ENCODE data around the gene TBX10.
A peak's percentile ranks its signal among the peaks of the same experiment; 100 is the strongest.
"Not testable (repeated sequence)": the region's sequence is repeated elsewhere in the genome, so short reads cannot be mapped to it uniquely, and the experiment has no call there.

Gene TBX10

DNA sequence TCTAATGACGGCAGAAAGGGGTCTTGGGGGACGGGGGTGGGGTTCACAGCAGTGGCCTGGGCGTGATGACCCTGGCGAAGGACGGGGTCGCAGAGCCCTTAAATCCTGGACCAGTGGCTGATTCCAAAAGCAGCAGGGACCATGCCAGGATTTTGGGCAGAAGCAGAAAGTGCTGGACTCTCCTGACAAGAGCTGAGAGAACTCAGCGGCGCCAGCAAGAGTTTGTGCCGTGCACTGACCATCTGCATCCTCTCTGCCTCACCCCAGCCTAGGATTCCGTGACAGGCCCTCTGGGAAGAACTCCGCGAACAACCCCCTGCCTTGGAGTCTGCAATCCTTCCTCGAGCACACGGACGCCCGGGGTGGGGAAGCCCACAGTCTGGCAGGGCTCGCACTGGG is 33.5 kb downstream of the TBX10 start:
- no peaks in the 10 kb centered on the region for H3K9me3 ChIP-seq
- no peak for DNase-seq
- peaks cover 25% of the 10 kb centered on the region for H3K36me3 ChIP-seq
- no peaks in the 10 kb centered on the region; the same call in 1 of the 2 replicates for H3K4me1 ChIP-seq
- TF ChIP-seq, protein P1, sequence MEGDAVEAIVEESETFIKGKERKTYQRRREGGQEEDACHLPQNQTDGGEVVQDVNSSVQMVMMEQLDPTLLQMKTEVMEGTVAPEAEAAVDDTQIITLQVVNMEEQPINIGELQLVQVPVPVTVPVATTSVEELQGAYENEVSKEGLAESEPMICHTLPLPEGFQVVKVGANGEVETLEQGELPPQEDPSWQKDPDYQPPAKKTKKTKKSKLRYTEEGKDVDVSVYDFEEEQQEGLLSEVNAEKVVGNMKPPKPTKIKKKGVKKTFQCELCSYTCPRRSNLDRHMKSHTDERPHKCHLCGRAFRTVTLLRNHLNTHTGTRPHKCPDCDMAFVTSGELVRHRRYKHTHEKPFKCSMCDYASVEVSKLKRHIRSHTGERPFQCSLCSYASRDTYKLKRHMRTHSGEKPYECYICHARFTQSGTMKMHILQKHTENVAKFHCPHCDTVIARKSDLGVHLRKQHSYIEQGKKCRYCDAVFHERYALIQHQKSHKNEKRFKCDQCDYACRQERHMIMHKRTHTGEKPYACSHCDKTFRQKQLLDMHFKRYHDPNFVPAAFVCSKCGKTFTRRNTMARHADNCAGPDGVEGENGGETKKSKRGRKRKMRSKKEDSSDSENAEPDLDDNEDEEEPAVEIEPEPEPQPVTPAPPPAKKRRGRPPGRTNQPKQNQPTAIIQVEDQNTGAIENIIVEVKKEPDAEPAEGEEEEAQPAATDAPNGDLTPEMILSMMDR (IDR thresholded peaks at IDR 0.05; ENCODE audit: low read depth, low read length), result no peak
- peak overlapping the region; percentile 94 for H3K4me3 ChIP-seq (ENCODE audit: low read depth, low read length)
- H3K27me3 ChIP-seq, result no peaks in the 10 kb centered on the region

DNA sequence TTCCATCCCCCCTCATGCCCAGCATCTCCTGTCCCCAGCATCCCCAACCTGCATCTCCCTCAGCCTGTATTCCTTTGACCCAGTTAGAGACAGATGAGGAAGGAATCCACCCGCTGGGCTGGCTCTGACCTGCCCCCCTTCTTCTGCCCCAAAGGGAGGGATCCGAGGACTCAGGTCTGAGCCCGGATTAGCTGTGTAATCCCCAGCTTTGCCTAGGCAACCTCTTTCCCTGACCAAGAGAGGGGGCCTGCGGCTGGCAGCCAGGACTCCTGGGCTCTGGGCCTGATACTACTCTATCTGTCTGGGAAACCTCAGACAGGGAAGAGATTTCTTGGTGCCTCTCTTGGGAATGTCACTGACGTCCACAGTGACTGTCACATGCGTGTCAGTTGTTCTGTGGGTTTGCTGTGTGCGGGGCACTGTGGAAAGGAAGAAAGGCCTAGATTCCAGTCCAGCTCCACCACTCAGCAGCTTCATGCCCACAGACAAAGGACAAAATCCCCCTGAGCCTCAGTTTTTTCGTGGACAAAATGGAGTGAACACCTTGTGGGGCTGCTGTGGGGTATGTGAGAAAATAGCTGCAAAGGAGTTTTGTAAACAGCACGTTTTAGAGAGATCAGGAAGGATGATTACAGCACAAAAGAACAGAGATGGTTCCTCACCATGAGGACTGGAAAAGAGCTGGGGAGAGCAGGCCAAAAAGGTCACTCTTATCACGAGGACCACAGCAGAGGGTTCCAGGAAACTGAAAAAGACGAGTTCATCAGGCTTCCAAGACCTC is 34.1 kb downstream of the TBX10 start:
- DNase-seq, result no peak
- Histone ChIP-seq H3K4me1 (no peaks in the 10 kb centered on the region; the same call in 1 of the 2 replicates), H3K27me3 (peaks cover 3% of the 10 kb centered on the region; the same call in 1 of the 2 replicates), H3K36me3 (peaks cover 19% of the 10 kb centered on the region), H3K9me3 (no peaks in the 10 kb centered on the region), H3K4me3 (ENCODE audit: low read depth, low read length) (no peak overlapping the region)
- TF ChIP-seq, protein P1 (IDR thresholded peaks at IDR 0.05; ENCODE audit: low read depth, low read length), result no peak

DNA sequence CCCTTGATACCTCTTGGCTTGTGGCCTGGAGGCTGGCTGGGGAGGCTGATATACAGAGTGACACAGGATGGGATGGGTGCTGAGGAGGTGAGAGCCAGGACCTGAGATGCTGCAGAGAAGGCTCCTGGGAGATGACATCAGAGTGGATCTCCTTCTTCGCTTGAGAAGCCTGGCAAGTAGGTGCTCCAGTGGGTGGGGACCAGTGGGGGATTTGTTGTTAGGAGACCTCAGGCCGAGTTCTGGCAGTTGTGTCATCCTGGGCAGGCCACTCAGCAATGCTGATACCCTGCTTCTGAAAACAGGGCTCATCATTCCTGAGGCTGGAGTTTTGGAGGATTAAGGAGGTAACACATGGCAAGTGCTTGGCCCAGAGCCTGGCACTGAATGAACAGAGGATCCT is 34.7 kb downstream of the TBX10 start:
- TF ChIP-seq, protein P1 (IDR thresholded peaks at IDR 0.05; ENCODE audit: low read depth, low read length), result no peak
- Histone ChIP-seq H3K4me1 (no peaks in the 10 kb centered on the region; the same call in 1 of the 2 replicates), H3K9me3 (no peaks in the 10 kb centered on the region), H3K4me3 (ENCODE audit: low read depth, low read length) (no peak overlapping the region), H3K27me3 (peaks cover 7% of the 10 kb centered on the region; the same call in 1 of the 2 replicates), H3K36me3 (peaks cover 15% of the 10 kb centered on the region)
- DNase-seq, result no peak

DNA sequence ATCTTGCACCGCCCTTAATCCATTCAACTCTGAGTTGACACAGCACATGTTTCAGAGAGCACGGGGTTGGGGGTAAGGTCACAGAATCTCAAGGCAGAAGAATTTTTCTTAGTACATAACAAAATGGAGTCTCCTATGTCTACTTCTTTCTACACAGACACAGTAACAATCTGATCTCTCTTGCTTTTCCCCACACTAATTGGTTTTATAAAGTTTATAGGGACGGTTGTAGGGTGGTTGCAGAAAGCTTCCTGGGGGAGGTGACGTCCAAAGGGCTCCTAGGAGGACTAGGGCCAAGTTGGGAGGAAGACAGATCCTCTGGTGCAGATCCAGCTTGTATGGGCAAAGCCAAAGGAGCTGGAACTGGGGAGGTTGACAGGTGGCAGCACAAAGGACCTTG is 35.4 kb downstream of the TBX10 start:
- H3K36me3 ChIP-seq; H3K4me1 ChIP-seq; H3K4me3 ChIP-seq (ENCODE audit: low read depth, low read length); H3K9me3 ChIP-seq; DNase-seq: not testable (repeated sequence)
- peaks cover 10% of the 10 kb centered on the region for H3K27me3 ChIP-seq

DNA sequence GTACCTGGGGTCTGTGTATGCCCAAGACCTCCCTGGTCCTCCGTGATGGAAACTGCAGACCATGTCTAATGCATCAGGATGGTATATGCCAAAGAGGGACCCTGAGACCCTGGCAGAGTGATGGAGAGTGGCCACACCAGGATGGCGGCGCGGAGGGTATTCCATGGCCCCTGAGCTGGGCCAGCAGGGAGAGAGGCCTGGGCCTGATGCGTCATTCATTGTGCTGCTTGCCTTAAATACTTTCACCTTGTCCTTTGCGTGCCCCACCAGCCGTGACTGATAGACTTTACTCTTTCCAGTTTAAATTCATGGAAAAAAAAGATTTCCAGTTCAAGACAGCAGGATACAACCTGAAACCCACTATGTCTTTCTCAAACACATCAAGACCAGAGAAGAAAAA is 38.5 kb downstream of the TBX10 start:
- Histone ChIP-seq H3K36me3 (no peaks in the 10 kb centered on the region), H3K9me3 (0 out of 2 replicates have a peak, but pooled peaks cover 3% of the 10 kb centered on the region), H3K27me3 (peaks cover 15% of the 10 kb centered on the region), H3K4me1 (no peaks in the 10 kb centered on the region), H3K4me3 (ENCODE audit: low read depth, low read length) (no peak overlapping the region)
- DNase-seq, result no peak
- TF ChIP-seq, protein P1 (IDR thresholded peaks at IDR 0.05; ENCODE audit: low read depth, low read length), result no peak

DNA sequence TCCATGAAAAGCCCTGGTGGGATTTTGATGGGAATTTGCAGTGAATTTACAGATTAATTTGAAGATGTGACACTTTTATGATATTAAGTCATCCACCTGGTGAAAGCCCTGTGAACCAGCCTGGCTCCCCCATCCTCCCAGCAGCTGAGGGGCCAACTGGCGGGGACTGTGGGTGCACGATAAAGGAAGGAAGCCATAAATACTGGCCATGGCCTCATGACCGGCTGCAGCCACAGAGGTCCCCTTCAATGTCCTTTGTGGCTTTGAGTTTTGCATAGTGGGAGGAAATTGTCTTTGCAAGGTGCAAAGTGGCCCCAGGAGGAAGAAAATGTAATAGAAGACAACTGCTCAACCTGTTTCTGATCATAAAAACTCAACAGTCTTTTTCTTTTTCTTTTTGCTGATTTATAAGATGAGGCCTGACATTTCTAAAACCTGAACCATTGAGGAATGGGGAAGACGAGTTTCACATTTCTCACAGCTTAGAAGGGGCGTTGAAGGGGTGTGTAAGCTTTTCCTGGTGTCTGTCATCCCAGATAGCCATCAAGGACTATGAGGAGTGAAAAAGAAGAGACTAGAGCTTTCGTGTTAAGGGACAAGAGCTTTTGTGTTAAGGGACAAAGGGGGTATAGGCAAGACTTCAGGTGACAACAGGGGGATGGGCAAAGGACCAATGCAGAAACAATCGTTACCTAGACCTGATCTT is 39.1 kb downstream of the TBX10 start:
- Histone ChIP-seq H3K27me3 (peaks cover 15% of the 10 kb centered on the region), H3K4me3 (ENCODE audit: low read depth, low read length) (no peak overlapping the region), H3K9me3 (0 out of 2 replicates have a peak, but pooled peaks cover 3% of the 10 kb centered on the region), H3K36me3 (no peaks in the 10 kb centered on the region), H3K4me1 (no peaks in the 10 kb centered on the region)
- TF ChIP-seq, protein P1 (IDR thresholded peaks at IDR 0.05; ENCODE audit: low read depth, low read length), result no peak
- DNase-seq, result no peak

Data from BE2C (cell line).